Measurements from ENCODE around the gene XDH.
A peak's percentile ranks its signal among the peaks of the same experiment; 100 is the strongest.

The XDH gene

DNA sequence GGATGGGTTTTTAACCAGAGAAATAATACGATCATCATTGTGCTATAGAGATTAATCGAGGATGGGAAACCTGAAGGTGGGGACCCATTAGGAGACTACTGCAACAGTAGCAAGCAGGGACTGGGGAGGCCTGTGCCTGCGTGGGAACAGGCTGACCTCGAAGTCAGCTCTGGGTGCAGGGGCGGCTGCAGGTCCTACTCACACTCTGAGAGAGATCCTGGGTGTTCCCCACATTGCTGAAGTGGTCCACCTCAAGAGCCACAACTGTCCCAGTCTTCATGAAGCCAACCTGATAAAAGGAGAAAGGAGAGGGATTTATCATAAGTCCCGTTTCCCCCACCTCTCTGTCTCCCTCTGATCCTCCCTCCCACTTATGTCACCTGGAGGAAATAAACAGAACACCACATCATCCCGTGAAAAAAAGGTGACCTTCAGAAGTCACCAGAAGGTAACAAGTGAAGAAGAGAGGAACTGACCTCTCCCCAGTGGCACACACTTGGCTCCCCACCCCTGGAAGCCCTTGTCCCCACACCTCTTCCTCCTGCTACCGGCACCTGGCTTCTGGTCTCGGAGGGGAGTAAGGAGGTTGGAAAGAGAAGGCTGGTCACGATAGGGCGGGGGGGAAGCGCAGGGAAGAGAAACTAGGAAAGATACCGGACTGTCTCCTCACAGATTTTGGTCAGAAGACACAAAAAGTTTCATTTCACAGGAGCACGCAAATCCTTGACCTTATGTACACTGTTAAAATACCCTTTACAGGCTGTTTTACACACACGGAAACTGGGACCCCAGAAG lies 50.4 kb downstream of the XDH start:
- FAIRE-seq, result no peak

- no peak for FAIRE-seq
Measured at GRCh38 chr2:31362581-31362980, 52.0 kb downstream of the XDH start.

DNA sequence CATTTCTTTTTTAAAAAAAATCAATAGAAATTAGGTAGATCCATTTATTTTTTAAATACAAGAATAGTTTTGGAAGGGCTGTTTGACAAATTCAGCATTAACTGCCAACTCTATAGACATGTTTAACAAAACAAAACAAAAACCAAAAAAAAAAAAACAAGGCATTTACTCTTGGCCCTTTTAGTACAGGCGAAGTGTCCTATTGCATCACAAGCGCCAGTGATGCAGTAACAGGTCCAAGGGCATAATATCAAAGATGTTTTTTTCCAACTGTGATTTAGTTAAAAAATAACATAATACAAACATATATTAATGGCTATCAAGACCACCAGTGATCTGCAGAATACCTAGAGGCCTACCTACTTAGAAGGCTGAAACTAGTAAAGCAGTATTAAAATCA lies 55.3 kb downstream of the XDH start:
- FAIRE-seq, result no peak

DNA sequence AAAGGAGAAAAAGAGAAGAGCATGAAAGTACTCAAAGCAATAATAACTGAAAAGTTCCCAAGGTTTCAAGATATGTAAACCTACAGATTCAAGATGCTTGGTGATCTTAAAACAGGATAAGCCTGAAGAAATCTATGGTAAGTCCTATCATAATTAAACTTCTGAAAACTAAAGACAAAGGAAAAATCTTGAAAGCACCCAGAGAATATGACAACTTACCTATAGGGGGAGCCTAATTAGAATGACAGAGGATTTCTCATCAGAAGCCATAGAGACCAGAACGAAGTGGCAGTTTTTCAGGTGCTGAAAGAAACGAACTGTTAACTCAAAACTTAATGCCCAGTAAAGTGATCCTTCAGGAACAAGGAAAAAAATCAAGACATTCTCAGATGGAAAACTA lies 59.7 kb downstream of the XDH start:
- no peak for FAIRE-seq

- no peak for FAIRE-seq
Measured at GRCh38 chr2:31353179-31353578, 61.4 kb downstream of the XDH start.

DNA sequence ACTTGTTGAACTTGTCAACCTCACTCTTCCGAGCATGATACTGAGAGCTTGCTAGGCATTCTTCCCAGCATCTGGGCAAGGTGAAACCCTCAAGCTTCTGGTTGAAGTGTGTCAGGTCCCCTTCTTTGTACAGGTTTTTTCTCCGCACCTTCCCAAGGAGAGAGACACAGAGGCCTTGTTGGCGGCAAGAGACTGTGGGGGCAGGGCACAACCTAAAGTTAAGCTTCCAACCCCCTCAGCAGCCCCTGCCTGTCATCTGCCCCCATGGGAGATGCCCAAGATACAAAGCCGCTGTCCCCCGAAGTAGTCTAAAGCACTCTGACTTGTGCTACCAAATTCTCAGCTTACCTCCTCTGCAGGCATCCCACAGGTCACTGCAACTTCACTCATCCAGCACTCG lies 64.9 kb downstream of the XDH start:
- FAIRE-seq, result no peak

DNA sequence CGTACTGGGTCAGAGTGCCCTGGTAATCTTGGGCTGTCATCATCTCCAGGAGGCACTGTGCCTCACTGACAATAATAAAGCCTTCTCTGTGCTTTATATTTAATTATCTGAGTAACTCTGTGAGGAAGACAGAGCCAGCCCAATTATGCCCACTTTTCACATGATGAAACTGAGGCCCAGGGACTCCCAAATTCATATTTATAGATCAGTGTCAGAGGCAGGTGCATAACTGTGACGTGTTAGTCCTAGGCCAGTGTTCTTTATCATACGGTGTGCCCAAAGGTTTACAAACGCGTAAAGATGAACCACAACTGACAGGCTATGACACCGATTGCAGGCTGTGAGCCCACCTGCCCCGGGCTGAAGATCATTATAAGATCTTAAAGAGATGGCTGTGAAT lies 65.4 kb downstream of the XDH start:
- FAIRE-seq, result no peak

GRCh38 chr2:31348618-31349017 lies 65.9 kb downstream of the XDH start:
- no peak for FAIRE-seq

DNA sequence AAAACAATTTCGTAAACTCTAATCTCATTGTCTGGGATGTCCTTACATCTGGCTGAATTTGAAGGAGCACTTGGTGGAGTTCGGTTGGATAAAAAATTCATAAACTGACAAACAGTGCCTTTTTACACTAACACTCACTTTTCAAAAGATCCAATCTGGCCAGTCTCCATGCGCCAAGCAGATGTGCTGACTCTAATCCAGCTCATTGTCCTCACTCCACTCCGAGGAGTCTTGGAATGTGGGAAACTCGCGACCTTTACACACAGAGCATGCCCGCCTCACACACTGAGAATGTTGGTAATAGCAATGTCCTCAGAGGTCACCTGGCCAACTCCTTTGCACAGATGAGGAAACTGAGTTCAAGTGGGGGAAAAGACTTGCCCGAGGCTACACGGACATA lies 66.8 kb downstream of the XDH start:
- no peak for FAIRE-seq

GRCh38 chr2:31347319-31347718 lies 67.2 kb downstream of the XDH start:
- no peak for FAIRE-seq

GRCh38 chr2:31344447-31344846 lies 70.1 kb downstream of the XDH start:
- FAIRE-seq, result no peak

- no peak for FAIRE-seq
Measured at GRCh38 chr2:31341351-31341750, 73.2 kb downstream of the XDH start.

GRCh38 chr2:31339696-31340095 lies 74.8 kb downstream of the XDH start:
- FAIRE-seq, result no peak

- FAIRE-seq, result no peak
Measured at GRCh38 chr2:31337860-31338259, 76.7 kb downstream of the XDH start.

- FAIRE-seq, result no peak
Measured at GRCh38 chr2:31337197-31337596, 77.3 kb downstream of the XDH start.

GRCh38 chr2:31335921-31336585 lies 78.5 kb downstream of the XDH start:
- no peak for FAIRE-seq

GRCh38 chr2:31334311-31335026 lies 80.1 kb downstream of the XDH start:
- FAIRE-seq, result no peak

DNA sequence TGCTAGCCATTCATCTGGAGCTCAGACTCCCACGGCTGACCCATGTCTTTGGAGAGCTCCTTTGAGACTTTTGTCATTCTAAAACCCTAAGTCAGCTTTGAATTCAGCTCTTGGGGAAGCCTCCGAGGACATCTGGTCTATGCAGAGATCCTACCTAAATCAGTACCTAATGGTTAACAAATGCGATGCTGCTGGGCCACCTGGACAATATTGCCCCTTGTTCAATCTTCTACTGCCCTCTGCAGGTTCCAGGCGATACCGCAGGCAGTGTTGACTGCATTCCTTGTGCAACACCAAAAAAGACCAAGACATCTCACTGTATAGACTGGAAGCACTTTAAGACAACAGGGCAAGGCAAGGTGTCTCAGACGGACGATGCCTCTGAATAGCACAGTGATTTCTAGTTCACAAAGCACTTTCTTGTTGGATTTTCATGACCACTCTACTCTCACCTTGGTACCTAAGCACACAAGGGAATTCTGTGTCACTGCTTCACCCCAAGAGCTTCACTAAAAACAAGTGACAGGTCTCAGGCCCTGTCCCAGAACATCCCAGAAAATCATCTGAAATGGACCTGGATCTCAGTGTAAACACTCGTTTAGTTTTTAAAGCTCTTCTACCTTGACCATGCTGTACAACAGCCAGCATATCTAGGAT lies 80.9 kb downstream of the XDH start:
- FAIRE-seq, result peak; percentile 92

DNA sequence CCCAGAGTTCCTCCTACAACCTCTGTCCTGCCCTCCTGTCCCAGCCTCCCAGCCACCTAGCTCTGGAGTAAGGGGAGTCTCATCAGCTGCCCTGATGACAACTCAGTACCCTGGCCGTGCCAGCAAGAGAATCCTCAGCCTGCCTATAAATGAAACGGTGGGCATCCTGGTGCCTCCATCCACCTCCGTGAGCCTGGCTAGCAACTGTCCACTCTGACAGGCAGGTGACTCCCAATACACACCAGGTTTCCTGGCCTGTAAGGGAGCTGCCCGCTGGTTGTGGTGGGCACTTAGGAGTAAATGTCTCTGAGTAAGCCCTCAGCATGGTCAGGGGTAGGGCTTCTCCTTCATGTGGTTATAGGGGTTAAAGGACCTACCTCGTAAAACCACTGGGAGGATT lies 81.5 kb downstream of the XDH start:
- no peak for FAIRE-seq

DNA sequence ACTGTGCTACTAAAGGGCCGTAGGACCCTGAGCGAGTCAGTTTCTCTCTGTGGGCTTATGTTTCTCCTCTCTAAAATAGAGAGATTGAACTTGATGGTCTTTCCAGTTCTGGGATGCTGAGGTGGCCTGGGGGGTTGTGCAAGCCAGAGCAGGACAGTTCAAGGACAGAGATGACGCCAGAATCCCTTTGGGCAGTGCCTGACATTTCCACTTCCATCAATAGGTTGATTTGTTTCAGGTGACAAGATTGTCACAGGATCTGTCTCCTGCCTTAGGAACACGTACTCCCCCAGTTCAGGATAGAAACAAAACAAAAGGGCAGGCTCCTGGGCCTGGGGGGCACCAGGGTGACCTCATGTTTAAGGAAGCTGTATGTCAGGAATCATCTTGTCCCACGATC lies 82.0 kb downstream of the XDH start:
- no peak for FAIRE-seq

GRCh38 chr2:31331156-31331555 lies 83.4 kb downstream of the XDH start:
- no peak for FAIRE-seq

GRCh38 chr2:31329081-31329625 lies 85.4 kb downstream of the XDH start:
- FAIRE-seq, result no peak

- FAIRE-seq, result no peak
Measured at GRCh38 chr2:31328026-31328425, 86.5 kb downstream of the XDH start.
